Fibroblast of skin of right biceps (primary cell): ENCODE data around the gene GP1BA.

Experiments
- DNase-seq: peaks from one replicate; pipeline ENCODE4 v3.0.0-alpha.2; 2013

The GP1BA gene

GRCh38 chr17:4938688-4939545 lies 6.8 kb downstream of the GP1BA start:
- DNase-seq = no peak

DNA sequence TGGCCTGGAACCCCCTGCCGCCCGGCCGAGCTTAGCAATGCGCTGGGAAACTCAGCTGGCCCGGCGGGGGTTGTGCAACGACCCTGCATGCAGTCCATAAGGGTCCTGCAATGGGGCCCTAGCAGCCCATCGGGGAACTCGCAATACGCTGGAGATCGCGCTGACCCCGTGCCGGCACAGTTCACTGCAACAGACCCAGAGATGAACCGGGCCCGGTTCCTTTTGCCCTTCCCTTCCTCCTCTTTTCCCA lies 7.4 kb downstream of the GP1BA start:
- no peak for DNase-seq

- peak; percentile 100 for DNase-seq
These were observed 7.9 kb downstream of the GP1BA start, which contains the start of the genes RNF167 and SLC25A11 for GRCh38 chr17:4939796-4940554. TSS of gene RNF167 (plus strand) at chr17:4940268. CDS start at chr17:4940910, 642 bp downstream. TSS of gene SLC25A11 (minus strand) at chr17:4940046. CDS start at chr17:4939910, 136 bp downstream.

DNA sequence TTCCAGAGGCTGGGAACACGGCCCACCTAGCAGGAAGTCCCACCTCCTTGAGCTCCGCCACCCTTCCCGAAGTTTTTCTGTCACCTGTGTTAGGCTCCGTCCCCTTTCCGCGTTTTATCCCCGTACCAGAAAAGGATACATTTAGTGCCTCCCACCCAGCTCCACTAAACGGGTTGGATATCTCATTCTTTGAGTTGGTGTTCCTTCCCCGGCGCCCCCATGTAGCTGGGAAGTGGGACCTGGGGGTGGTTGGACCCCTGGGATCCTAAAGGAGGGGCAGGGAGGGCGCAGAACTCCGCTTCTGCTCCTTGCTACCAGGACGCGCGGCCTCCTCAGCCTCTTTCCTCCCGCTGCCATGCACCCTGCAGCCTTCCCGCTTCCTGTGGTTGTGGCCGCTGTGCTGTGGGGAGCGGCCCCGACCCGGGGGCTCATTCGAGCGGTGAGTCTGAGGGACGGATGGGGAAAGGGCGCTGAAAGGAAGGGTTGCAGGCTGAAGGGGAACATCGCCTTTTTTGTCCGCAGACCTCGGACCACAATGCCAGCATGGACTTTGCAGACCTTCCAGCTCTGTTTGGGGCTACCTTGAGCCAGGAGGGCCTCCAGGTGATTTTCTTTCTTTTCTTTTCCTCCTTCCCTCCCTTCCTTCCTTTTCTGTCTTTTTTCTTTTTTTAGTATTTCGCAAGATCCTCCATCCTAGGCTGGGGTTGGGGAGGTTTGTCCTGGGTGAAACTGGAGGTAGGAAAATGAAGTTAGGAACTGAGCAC lies 8.7 kb downstream of the GP1BA start:
- no peak for DNase-seq

GRCh38 chr17:4941319-4941610 lies 9.2 kb downstream of the GP1BA start:
- DNase-seq = no peak

- no peak for DNase-seq
These were observed 10.9 kb downstream of the GP1BA start for GRCh38 chr17:4942760-4943508.

- no peak for DNase-seq
These were observed 12.1 kb downstream of the GP1BA start for GRCh38 chr17:4944163-4944553.

GRCh38 chr17:4944554-4945175 lies 12.6 kb downstream of the GP1BA start:
- no peak for DNase-seq

- peak; percentile 90 for DNase-seq
These were observed 13.3 kb downstream of the GP1BA start for GRCh38 chr17:4945176-4945943.

DNA sequence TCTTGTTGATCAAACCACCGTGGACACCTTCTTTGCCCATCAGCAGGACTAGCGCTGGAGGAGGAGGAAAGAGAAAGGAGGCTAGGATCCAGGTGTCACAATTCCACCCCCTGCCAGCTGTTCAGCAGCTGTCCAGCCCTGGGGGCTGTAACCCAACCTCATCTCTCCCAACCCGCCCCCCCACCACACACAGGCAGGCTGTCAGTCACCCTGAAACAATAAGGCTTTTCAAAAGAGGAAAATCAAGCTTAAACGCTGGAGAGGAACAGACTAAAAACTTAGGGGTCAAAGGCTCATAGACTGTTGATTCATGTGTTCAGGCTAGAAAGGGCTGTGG lies 13.8 kb downstream of the GP1BA start:
- DNase-seq = no peak

DNA sequence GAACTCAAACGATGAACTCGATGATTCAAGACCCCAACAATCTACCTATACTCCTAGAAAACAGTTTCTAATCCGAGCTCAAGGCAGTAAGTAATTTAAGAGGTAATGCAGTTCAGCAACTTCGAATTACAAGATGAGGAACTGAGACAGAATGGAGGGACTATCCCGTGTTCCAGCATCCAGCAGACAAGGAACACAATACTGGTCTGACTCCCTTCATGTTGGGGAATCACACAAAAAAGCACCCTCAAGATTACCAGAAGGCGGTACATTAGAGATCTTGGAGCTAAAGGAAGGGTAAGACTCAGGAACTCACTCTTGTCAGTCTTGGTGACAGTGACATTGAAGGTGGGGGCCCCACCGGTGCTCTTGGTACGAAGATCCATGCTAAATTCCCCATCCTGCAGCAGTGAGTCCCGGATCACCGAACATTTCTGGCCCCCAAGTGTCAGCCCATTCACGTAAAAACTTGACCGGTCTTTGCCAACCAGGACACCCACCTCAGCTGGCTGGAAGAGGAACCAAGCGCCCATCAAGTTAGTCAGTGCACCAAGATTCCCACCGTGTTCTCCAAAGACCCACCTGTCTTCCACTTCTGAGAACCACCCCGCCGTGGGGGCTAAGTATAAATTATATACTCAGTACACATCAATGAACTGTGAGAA lies 14.4 kb downstream of the GP1BA start:
- no peak for DNase-seq

DNA sequence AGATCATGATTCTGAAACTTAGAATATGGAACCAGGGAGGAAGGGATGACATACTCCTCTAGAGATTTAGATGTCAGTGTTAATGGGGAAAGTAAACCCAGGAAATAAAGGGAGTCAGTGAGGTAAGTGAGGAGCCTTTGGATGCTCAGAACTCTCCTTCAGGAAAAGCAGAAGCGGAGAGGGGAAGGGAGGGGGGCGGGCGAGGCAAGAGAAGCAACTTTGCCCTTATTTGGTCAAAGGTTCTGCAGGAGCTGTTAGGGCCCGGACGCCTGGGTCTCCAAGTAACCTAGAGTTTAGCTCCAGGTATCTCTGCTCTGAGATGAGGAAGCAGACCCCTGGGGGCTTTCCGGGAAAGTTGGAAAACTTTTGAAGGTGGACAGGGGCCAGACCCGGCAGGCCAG lies 14.9 kb downstream of the GP1BA start:
- DNase-seq = peak; percentile 32

DNA sequence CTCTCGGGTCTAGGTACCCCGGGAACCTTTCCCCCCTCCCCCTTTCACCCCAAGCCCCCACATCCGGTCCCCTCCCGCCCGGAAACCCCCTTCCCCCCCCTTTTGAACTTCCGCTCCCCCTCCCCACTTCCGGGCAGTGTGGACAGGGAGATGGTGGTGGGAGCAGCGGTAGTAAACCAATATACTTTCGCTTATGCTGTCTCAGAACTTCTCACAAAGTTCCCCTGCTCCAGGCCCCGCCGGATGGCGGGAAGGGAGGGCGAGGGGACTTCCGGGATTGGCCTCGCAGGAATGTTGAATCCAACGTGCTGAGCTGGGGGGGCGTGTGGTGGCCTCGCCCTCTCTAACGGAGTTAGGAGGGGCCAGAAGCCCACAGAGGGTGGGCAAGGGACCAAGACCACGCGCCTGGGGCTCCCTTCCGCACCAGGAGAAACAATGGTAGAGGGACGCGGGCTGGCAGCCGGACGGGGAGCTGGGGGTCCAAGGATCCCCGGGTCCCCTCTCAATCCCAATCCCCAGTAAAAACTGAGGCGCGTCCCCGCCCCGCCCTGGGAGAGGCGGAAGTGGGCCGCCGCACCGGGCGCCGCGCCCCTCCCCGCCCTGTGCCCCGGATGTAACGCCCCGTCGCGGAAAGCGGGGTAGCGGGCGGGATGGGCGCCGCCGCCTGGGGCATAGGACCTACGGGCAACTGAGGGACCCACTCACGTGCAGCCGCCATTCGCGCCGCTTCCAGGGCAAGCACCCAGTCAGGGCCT lies 15.5 kb downstream of the GP1BA start:
- peak; percentile 68 for DNase-seq

GRCh38 chr17:4948166-4948930 lies 16.3 kb downstream of the GP1BA start, which contains the start of gene PFN1:
TSS of gene PFN1 (minus strand) at chr17:4948530. CDS start at chr17:4948394, 136 bp downstream.
- peak; percentile 96 for DNase-seq

DNA sequence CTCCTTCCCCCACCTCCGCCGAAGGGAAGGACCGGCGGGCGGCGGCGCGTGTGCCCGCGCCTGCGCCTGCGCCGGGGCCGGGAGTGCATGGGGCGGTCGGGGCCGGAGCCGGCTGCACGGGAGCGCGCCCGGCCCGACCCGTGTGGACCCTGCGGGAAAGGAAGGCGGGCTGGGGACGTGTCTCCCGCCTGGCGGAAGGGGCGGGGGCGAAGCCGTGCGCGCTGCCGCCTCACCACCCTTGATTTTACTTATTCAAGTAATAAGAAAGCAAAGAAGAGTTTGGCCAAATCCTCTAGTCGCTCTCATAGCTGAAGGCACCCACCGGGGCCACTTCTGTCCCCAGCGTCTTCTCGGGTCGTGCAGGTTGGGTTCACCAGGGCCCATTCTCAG lies 16.8 kb downstream of the GP1BA start:
- DNase-seq = peak; percentile 94

DNA sequence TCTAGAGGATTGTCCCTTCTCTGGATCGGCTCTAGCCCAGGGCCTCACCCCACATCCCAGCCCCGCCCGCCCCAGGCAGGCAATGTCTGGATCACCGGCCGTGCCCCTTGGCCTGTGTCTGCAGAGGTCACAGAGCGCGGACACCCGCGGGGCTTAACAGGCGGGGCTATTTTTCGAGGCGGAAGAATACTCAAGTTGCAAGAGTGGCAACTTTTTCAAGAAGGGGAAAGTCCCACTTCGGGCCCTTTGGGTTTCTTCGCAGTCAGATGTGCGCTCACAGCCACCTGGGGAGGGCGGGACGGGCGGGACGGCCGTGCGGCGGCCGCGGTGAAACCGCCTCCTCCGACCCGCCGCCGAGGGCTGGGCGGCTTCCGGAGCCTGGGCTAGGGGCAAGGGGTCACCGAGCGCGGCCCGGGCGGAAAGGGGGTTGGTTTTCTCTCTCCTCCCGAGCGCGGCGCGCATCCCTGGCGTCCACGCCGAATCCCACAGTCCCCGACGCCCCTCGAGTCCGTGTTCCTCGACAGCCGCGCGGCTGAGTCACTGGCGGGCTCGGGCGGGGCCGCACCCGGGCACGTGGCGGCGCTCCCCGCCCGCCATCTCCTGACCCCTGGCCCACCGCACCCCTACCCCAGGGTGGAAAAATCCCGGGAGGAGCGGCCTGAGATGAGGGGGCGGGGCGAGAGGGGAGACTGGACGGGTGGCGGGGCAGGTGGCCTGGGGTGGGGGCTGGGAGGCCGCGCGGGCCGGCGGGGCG lies 17.4 kb downstream of the GP1BA start:
- peak; percentile 74 for DNase-seq

DNA sequence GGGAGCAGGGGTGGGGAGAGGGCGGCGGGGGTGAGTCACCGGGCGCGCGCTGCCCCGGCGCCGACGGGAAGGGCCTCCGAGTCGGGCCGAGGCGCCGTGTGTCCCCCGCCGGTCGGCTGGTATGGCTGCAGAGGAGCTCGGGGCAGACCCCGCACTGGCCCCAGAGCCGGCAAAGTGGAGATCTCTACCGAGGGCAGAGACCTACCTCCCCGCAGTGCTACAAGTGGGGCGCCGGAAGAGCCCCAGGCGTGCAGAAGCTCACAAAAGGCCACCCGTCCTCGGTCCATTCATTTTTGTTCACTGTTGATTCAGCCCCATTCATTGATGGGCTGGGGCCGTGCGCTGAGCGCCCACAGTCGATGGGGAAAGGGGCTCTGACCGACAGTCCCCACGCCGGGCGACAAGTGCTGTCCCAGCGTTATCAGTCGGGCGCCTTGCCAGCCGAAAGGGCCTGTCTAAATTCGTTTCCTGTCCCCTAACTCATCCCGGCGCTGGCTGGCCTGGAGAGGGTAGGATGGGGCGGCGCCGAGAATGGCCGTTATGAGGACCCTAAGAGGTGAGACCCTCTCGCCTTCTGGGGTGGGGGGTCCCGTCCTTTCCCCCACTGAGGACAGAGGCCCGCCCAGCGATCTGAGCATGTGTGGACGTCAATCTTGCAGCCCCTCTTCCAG lies 18.1 kb downstream of the GP1BA start:
- peak; percentile 22 for DNase-seq

DNA sequence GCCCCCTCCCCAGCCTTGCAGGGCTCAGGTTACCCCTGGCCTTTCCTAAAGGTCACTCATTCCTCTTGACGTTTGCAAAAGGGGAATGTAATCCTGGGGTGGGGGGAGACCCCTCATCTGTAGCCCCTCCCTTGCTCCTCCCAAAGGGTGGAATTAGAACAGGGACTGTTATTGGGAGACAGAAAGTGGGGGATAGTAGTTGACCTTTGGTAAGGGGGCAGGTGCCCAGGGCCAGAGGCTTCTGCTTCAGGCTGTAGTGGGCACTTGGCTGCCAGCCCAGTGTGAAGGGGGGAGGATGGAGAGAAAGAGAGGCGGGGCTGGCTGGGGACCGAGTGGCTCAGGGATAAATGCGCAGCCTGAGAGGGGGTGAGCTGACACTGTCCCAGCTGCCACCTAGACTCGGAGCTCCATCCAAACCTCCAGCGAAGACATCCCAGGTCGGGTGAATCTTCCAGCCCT lies 18.7 kb downstream of the GP1BA start, which contains the start of gene ENO3:
Gene ENO3, plus strand, starts transcription at position 374 of the 459 bp plus-strand sequence. CDS start 711 bp downstream, outside the sequence.
- no peak for DNase-seq
